Ovary (tissue), 9 donors: ENCODE data around the gene KLHL35. TPM values are rescaled to one million over a fixed set of nuclear protein-coding genes. Genes with fewer than 3 reads are reported as not detected.
A peak's percentile ranks its signal among the peaks of the same experiment; 100 is the strongest.

ENCODE experiments used
- DNase-seq, 5 donors: peaks; one replicate each; pipeline ENCODE4 v3.0.0-alpha.2; 2019 to 2020
- H3K27ac ChIP-seq, 2 donors: fragments of 200-600 bp; one replicate each; pipeline versions ENCODE4 v1.5.1 to v1.8.0; 2019 to 2022
- H3K27me3 ChIP-seq: fragments of 200-600 bp; one replicate; pipeline ENCODE4 v1.8.0; 2022
- H3K36me3 ChIP-seq: fragments of 200-600 bp; sonication (generic); one replicate; pipeline ENCODE4 v1.5.1; 2019
- H3K4me1 ChIP-seq: one replicate; pipeline ENCODE4 v1.8.1; 2013; ENCODE audit warnings: mild to moderate bottlenecking, moderate library complexity; ENCODE audit not compliant: insufficient read depth
- H3K4me3 ChIP-seq: fragments of 200-600 bp; sonication (generic); one replicate; pipeline ENCODE4 v1.5.1; 2017
- H3K9me3 ChIP-seq, 2 donors: fragments of 200-600 bp in 1 of 2; sonication (generic) in 1 of 2; one replicate each; pipeline versions ENCODE4 v1.5.1 to v1.8.1; 2013 to 2019; ENCODE audit warnings: mild to moderate bottlenecking in 1 of 2, moderate library complexity in 1 of 2
- EP300 ChIP-seq: sonication (generic); formaldehyde crosslinking; IDR thresholded peaks from one replicate; pipeline ENCODE4 v1.6.1; 2017; ENCODE audit warnings: antibody characterized with exemption
- POLR2A ChIP-seq: fragments of 450-650 bp; IDR thresholded peaks from one replicate; pipeline ENCODE4 v1.6.1; 2017; ENCODE audit warnings: antibody characterized with exemption, mild to moderate bottlenecking, moderate library complexity
- WGBS, 3 donors: extraction: QIAGEN DNeasy Blood & Tissue Kit in 1 of 3; methylation state at CpG; one replicate each; pipeline versions ENCODE4 v1.1.5 to v1.1.7; 2013 to 2017; 5-methylcytosine and 5-hydroxymethylcytosine counted together
- intact Hi-C, 4 donors: fragments of 100-400 bp; cut with DNase I; formaldehyde crosslinking; loops; one replicate each; pipeline versions ENCODE4 v1.11.0 to v1.15.1; 2022 to 2023
- polyA plus RNA-seq, 2 donors: library from polyadenylated mRNA; stranded (reverse); fragments of 200-250 nt in 1 of 2; fragments of 350-450 nt in 1 of 2; fragmentation: Illumina TruSeq in 1 of 2; extraction: RNeasy Lipid Tissue Mini Kit (QIAGEN cat#74804) in 1 of 2; gene quantifications; one replicate each; pipeline ENCODE4 v1.2.3, GENCODE V29; 2013 to 2014
- total RNA-seq, 7 donors: library from RNA; depleted of rRNA in 2 of 7; stranded (reverse); fragments of >200 nt in 2 of 7; fragmentation: NEBNext Ultra II Directional in 3 of 7; extraction: Animal tissue kit (Norgen Biotek cat#: 25700) in 3 of 7; gene quantifications; one replicate each; pipeline versions ENCODE4 v1.1.0 to v1.2.4, GENCODE V29; 2016 to 2023
- TF ChIP-seq, protein P1 (sequence below), 3 donors: fragments of 450-650 bp in 2 of 3; fragments of 200-600 bp in 1 of 3; IDR thresholded peaks; one replicate each; pipeline versions ENCODE4 v1.5.1 to v1.8.0; 2016 to 2022; ENCODE audit warnings: antibody characterized with exemption in 3 of 3, mild to moderate bottlenecking in 1 of 3
- donor health status: DM: no; HTN: no; CAD: no; lungs with moderate emphysema.
- donor health status: DM: no; HTN: no; CAD: no.
- donor health status: Bipolar disorder and iron deficiency.
- donor health status: DM: yes; HTN: yes; CAD: no.
- donor health status: DM: no; HTN: no; CAD: no.
- donor health status: DM: yes; HTN: yes; CAD: no.

Gene KLHL35
- total and polyA plus RNA-seq, 9 donors = 0.07 to 1.1 (median 0.34) TPM; not detected in 2

DNA sequence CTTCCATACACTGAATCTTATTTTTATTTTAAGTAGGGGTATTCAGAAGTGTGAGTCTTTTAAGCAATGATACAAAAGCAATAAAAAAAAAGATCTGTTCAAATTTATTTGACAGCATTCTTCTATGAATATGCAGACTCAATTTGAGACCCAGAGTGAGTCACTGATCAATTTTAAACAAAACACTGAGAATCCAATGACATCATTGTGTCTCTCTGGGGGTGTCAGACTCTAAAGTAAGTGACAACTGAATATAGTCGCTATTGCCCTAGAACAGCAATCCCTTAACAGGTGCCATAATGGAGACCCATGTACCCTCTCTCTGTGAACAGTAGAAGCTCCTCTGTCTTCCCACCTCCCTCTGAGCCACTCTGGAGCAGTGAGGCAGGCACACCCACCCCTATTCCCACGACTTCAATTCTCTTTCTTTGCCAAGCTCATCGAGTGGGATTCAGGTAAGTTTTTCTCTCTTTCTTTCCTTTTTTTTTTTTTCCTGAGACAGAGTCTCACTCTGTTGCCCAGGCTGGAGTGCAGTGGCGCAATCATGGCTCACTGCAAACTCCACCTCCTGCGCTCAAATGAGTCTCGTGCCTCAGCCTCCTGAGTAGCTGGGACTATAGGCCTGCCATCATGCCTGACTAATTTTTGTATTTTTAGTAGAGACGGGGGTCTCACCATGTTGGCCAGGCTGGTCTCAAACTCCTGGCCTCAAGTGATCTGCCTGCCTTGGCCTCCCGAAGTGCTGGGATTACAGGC, 38.7 kb downstream of the KLHL35 start:
- H3K4me1 ChIP-seq = no peaks in the 10 kb centered on the region
- H3K27me3 ChIP-seq = no peaks in the 10 kb centered on the region
- no peaks in the 10 kb centered on the region for H3K9me3 ChIP-seq
- H3K36me3 ChIP-seq = no peaks in the 10 kb centered on the region
- no peak overlapping the region for H3K27ac ChIP-seq
- H3K4me3 ChIP-seq = no peak overlapping the region
- WGBS, 3 donors = 74 to 80% (median 79%) methylated on average over 8 of the region's 8 CpGs
- TF ChIP-seq EP300 = no peak
- TF ChIP-seq POLR2A = no peak
- TF ChIP-seq, protein P1, sequence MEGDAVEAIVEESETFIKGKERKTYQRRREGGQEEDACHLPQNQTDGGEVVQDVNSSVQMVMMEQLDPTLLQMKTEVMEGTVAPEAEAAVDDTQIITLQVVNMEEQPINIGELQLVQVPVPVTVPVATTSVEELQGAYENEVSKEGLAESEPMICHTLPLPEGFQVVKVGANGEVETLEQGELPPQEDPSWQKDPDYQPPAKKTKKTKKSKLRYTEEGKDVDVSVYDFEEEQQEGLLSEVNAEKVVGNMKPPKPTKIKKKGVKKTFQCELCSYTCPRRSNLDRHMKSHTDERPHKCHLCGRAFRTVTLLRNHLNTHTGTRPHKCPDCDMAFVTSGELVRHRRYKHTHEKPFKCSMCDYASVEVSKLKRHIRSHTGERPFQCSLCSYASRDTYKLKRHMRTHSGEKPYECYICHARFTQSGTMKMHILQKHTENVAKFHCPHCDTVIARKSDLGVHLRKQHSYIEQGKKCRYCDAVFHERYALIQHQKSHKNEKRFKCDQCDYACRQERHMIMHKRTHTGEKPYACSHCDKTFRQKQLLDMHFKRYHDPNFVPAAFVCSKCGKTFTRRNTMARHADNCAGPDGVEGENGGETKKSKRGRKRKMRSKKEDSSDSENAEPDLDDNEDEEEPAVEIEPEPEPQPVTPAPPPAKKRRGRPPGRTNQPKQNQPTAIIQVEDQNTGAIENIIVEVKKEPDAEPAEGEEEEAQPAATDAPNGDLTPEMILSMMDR (IDR thresholded peaks at IDR 0.05) = no peak
- DNase-seq = no peak
- intact Hi-C loops = no loop called here

GRCh38 chr11:75389925-75390324, 43.1 kb downstream of the KLHL35 start:
- no peak overlapping the region for H3K27ac ChIP-seq
- no peak for TF ChIP-seq POLR2A
- no peaks in the 10 kb centered on the region for H3K9me3 ChIP-seq
- H3K36me3 ChIP-seq = no peaks in the 10 kb centered on the region
- intact Hi-C loops = loop anchor here in 3 of 4 donors (5.0 to 10.0 kb wide), 2 partner anchors 135 to 142 kb away; partner anchors contain the start of gene GDPD5 (in 1 of the 3)
- no peak for DNase-seq
- WGBS, 3 donors = 81 to 85% (median 82%) methylated on average over 7 of the region's 7 CpGs
- H3K27me3 ChIP-seq = no peaks in the 10 kb centered on the region
- no peaks in the 10 kb centered on the region for H3K4me1 ChIP-seq
- no peak overlapping the region for H3K4me3 ChIP-seq

DNA sequence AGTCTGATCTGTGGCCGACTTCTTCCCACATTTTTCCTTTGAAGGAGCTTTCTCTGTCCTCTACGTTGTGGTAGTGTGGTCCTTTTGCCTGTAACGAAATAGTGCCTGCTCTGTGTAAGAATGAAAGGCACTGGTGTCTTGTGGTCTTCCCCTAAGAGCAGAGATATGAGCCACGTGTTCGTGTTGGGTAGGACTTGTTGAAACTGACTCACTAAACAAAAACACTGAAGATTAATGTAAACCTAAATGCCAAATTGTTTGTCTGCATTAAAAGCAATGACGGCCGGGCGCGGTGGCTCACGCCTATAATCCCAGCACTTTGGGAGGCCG, 43.8 kb downstream of the KLHL35 start:
- no peak for DNase-seq
- H3K36me3 ChIP-seq = no peaks in the 10 kb centered on the region
- H3K9me3 ChIP-seq = no peaks in the 10 kb centered on the region
- H3K27me3 ChIP-seq = no peaks in the 10 kb centered on the region
- no peaks in the 10 kb centered on the region for H3K4me1 ChIP-seq
- no peak overlapping the region for H3K27ac ChIP-seq
- H3K4me3 ChIP-seq = no peak overlapping the region
- TF ChIP-seq, protein P1 (IDR thresholded peaks at IDR 0.05) = no peak
- TF ChIP-seq POLR2A = no peak
- TF ChIP-seq EP300 = no peak
- intact Hi-C loops = loop anchor here in 3 of 4 donors (5.0 to 10.0 kb wide), 2 partner anchors 136 to 143 kb away; partner anchors contain the start of gene GDPD5 (in 1 of the 3)
- WGBS, 3 donors = 66 to 76% (median 74%) methylated on average over 11 of the region's 11 CpGs

GRCh38 chr11:75388386-75389275, 44.4 kb downstream of the KLHL35 start:
- H3K9me3 ChIP-seq = no peaks in the 10 kb centered on the region
- no peaks in the 10 kb centered on the region for H3K36me3 ChIP-seq
- TF ChIP-seq POLR2A = no peak
- TF ChIP-seq, protein P1 (IDR thresholded peaks at IDR 0.05) = peak; percentile 61 to 72 (median 68)
- TF ChIP-seq EP300 = no peak
- DNase-seq = peak; percentile 55 to 74 (median 72)
- 19 to 25% (median 24%) methylated on average over 9 of the region's 9 CpGs for WGBS, 3 donors
- no peak overlapping the region for H3K27ac ChIP-seq
- intact Hi-C loops = loop anchor here in 3 of 4 donors (5.0 to 10.0 kb wide), 2 partner anchors 136 to 144 kb away; partner anchors contain the start of gene GDPD5 (in 1 of the 3)
- no peak overlapping the region for H3K4me3 ChIP-seq
- no peaks in the 10 kb centered on the region for H3K27me3 ChIP-seq
- no peaks in the 10 kb centered on the region for H3K4me1 ChIP-seq
